Breast epithelium (tissue), 3 donors: ENCODE results near the gene PBXIP1.

Source experiments
- CTCF ChIP-seq, 3 donors: fragments of 450-650 bp; IDR thresholded peaks; one replicate each; pipeline ENCODE4 v1.5.1; 2016 to 2017; ENCODE audit warnings: antibody characterized with exemption in 3 of 3, mild to moderate bottlenecking in 3 of 3, moderate library complexity in 3 of 3
- POLR2A ChIP-seq: fragments of 450-650 bp; IDR thresholded peaks from one replicate; pipeline ENCODE4 v1.6.1; 2016; ENCODE audit warnings: antibody characterized with exemption, mild to moderate bottlenecking, moderate library complexity
- POLR2AphosphoS5 ChIP-seq, 3 donors: sonication (generic); formaldehyde crosslinking; IDR thresholded peaks; one replicate each; pipeline ENCODE4 v1.6.1; 2017; ENCODE audit warnings: antibody characterized with exemption in 3 of 3

GRCh38 chr1:154958681-154959425 lies 3.0 kb upstream of the PBXIP1 start:
- no peak for TF ChIP-seq CTCF (IDR thresholded peaks at IDR 0.05)
- no peak for TF ChIP-seq POLR2AphosphoS5 (IDR thresholded peaks at IDR 0.05)
- TF ChIP-seq POLR2A: no peak
